ENCODE measurements around the gene RFX4. TPM values are rescaled to one million over a fixed set of nuclear protein-coding genes. Genes with fewer than 3 reads are reported as not detected.

Gene RFX4
- total and polyA plus RNA-seq, 2 donors (not counting 3 experiments of a cell fraction or from before 2014, with no cell fraction given): not detected

DNA sequence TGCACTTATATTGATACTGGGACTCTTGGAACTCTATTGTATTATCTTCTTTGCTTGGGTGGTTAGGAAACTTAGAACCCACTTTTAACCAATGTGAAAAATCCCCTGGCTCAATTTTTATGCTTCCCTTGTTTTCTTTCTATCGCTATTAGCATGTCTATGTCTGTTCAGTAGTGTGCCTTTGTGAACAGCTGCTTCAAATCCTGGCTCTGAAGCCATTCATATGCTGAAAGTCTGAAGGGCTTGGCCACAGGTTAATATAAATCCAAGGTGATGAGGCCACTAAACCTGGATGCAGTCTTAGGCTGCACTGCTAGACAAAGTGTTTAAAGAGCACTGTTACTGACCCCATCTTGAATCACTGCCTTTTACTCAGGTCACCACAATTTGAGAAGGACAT, 96.8 kb downstream of the RFX4 start:
- DNase-seq (ENCODE audit: low read depth, low spot score): no peak
- Histone ChIP-seq H4K20me1 (replicated peaks; ENCODE audit: control insufficient read depth, extremely low read depth, insufficient read depth, low read length) (no peaks in the 10 kb centered on the region), H3K4me1 (ENCODE audit: control insufficient read depth, extremely low read depth, insufficient read depth, low read length) (no peaks in the 10 kb centered on the region), H3K36me3 (ENCODE audit: control insufficient read depth in 2 of 2, extremely low read depth in 1 of 2, insufficient read depth in 2 of 2, low read length in 2 of 2) (no peaks in the 10 kb centered on the region), H3K4me2 (ENCODE audit: insufficient read depth, low read length) (no peak overlapping the region), H3K27ac (ENCODE audit: insufficient read depth, low read depth, low read length) (no peak overlapping the region), H3K4me3 (replicated peaks in 1 of 3; ENCODE audit: insufficient read depth in 1 of 3, low read depth in 1 of 3, low read length in 3 of 3) (no peak overlapping the region), H3K27me3 (ENCODE audit: control insufficient read depth in 2 of 2, insufficient read depth in 2 of 2, low read length in 2 of 2) (peaks cover 0 to 2% of the 10 kb centered on the region in 2 experiments), H2AFZ (ENCODE audit: low read depth, low read length) (no peak overlapping the region), H3K9ac (replicated peaks; ENCODE audit: extremely low read depth, insufficient read depth, low read length) (no peak overlapping the region), H3K9me1 (replicated peaks; ENCODE audit: control insufficient read depth, extremely low read depth, insufficient read depth, low read length) (no peaks in the 10 kb centered on the region), H3K79me2 (ENCODE audit: control insufficient read depth, insufficient read depth, low read length) (no peaks in the 10 kb centered on the region), H3K9me3 (replicated peaks; ENCODE audit: control insufficient read depth, insufficient read depth, low read length) (no peaks in the 10 kb centered on the region)
- FAIRE-seq: no peak
- TF ChIP-seq, protein P1, sequence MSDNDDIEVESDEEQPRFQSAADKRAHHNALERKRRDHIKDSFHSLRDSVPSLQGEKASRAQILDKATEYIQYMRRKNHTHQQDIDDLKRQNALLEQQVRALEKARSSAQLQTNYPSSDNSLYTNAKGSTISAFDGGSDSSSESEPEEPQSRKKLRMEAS (IDR thresholded peaks at IDR 0.05; ENCODE audit: insufficient read depth, insufficient read length): no peak
- TF ChIP-seq JUN (IDR thresholded peaks at IDR 0.05; ENCODE audit: borderline replicate concordance, insufficient read depth, insufficient read length, low read depth) (no peak), EZH2 (IDR thresholded peaks at IDR 0.05; ENCODE audit: borderline replicate concordance, low read depth, low read length, severe bottlenecking) (no peak), POLR2AphosphoS5 (IDR thresholded peaks at IDR 0.05; ENCODE audit: insufficient read depth, low read depth, low read length) (no peak)
- TF ChIP-seq, protein P2, sequence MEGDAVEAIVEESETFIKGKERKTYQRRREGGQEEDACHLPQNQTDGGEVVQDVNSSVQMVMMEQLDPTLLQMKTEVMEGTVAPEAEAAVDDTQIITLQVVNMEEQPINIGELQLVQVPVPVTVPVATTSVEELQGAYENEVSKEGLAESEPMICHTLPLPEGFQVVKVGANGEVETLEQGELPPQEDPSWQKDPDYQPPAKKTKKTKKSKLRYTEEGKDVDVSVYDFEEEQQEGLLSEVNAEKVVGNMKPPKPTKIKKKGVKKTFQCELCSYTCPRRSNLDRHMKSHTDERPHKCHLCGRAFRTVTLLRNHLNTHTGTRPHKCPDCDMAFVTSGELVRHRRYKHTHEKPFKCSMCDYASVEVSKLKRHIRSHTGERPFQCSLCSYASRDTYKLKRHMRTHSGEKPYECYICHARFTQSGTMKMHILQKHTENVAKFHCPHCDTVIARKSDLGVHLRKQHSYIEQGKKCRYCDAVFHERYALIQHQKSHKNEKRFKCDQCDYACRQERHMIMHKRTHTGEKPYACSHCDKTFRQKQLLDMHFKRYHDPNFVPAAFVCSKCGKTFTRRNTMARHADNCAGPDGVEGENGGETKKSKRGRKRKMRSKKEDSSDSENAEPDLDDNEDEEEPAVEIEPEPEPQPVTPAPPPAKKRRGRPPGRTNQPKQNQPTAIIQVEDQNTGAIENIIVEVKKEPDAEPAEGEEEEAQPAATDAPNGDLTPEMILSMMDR (IDR thresholded peaks at IDR 0.05; ENCODE audit: extremely low read depth in 1 of 2, insufficient read depth in 1 of 2, low read depth in 1 of 2, low read length in 2 of 2): no peak
- ChIA-PET POLR2A (no interaction called here), CTCF (interaction anchor here (1.3 to 1.4 kb wide), 2 partner anchors 10 to 239 kb away, joined by 3 to 4 read pairs; no protein-coding TSS in a partner anchor)
- dilution Hi-C loops (cut with MboI; ENCODE audit: extremely low pct_ligation_motif_present, low sequenced_read_pairs): no loop called here
- intact Hi-C loops (cut with micrococcal nuclease): no loop called here
- BruUV-seq (replicated peaks): no TSS peak

DNA sequence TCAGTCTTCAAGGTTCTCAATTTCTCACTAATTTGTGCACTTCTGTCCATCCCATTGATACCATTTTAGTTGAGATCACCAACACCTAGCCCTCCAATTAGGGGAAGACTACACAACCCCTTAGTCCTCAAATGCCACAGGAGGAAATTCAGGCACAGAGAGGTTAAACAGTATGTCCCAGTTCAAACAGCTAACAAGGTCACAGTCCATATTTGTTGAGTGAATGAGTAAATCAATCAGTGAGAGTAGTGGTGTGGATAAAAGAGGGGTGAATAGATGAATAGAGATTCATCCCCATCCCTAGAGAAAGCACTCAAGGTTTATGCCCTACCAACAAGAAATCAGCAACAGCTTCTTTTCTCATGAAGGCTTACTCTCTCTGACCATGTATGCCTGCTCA, 97.5 kb downstream of the RFX4 start:
- no peaks in the 10 kb centered on the region for H3K36me3 ChIP-seq (ENCODE audit: control insufficient read depth in 2 of 2, extremely low read depth in 1 of 2, insufficient read depth in 2 of 2, low read length in 2 of 2)
- H3K9ac ChIP-seq (replicated peaks; ENCODE audit: extremely low read depth, insufficient read depth, low read length): no peak overlapping the region
- dilution Hi-C loops (cut with MboI; ENCODE audit: extremely low pct_ligation_motif_present, low sequenced_read_pairs): no loop called here
- no peak overlapping the region for H2AFZ ChIP-seq (ENCODE audit: low read depth, low read length)
- DNase-seq (ENCODE audit: low read depth, low spot score) (no peak), FAIRE-seq (no peak)
- ChIA-PET CTCF (interaction anchor here (1.3 to 1.4 kb wide), 2 partner anchors 10 to 238 kb away, joined by 3 to 4 read pairs; no protein-coding TSS in a partner anchor), POLR2A (no interaction called here)
- BruUV-seq (replicated peaks): no TSS peak
- no peak overlapping the region for H3K27ac ChIP-seq (ENCODE audit: insufficient read depth, low read depth, low read length)
- intact Hi-C loops (cut with micrococcal nuclease): no loop called here
- H3K9me1 ChIP-seq (replicated peaks; ENCODE audit: control insufficient read depth, extremely low read depth, insufficient read depth, low read length): no peaks in the 10 kb centered on the region
- no peak overlapping the region for H3K4me2 ChIP-seq (ENCODE audit: insufficient read depth, low read length)
- H3K79me2 ChIP-seq (ENCODE audit: control insufficient read depth, insufficient read depth, low read length): no peaks in the 10 kb centered on the region
- no peak for TF ChIP-seq POLR2A (IDR thresholded peaks at IDR 0.05; ENCODE audit: low read depth, low read length)
- TF ChIP-seq POLR2AphosphoS5 (IDR thresholded peaks at IDR 0.05; ENCODE audit: insufficient read depth, low read depth, low read length): no peak
- no peak for TF ChIP-seq MYC (IDR thresholded peaks at IDR 0.05; ENCODE audit: low read depth, low read length)
- TF ChIP-seq, protein P2 (IDR thresholded peaks at IDR 0.05; ENCODE audit: extremely low read depth in 1 of 2, insufficient read depth in 1 of 2, low read depth in 1 of 2, low read length in 2 of 2): no peak
- TF ChIP-seq FOS (IDR thresholded peaks at IDR 0.05; ENCODE audit: borderline replicate concordance, insufficient read depth, low read length): no peak
- TF ChIP-seq EZH2 (IDR thresholded peaks at IDR 0.05; ENCODE audit: borderline replicate concordance, low read depth, low read length, severe bottlenecking): no peak
- no peak for TF ChIP-seq JUN (IDR thresholded peaks at IDR 0.05; ENCODE audit: borderline replicate concordance, insufficient read depth, insufficient read length, low read depth)
- TF ChIP-seq GATA2 (IDR thresholded peaks at IDR 0.05; ENCODE audit: insufficient read depth, insufficient read length, low read depth, low read length): no peak
- TF ChIP-seq, protein P1 (IDR thresholded peaks at IDR 0.05; ENCODE audit: insufficient read depth, insufficient read length): no peak
- no peaks in the 10 kb centered on the region for H3K4me1 ChIP-seq (ENCODE audit: control insufficient read depth, extremely low read depth, insufficient read depth, low read length)
- H3K9me3 ChIP-seq (replicated peaks; ENCODE audit: control insufficient read depth, insufficient read depth, low read length): no peaks in the 10 kb centered on the region
- no peaks in the 10 kb centered on the region for H4K20me1 ChIP-seq (replicated peaks; ENCODE audit: control insufficient read depth, extremely low read depth, insufficient read depth, low read length)
- H3K27me3 ChIP-seq (ENCODE audit: control insufficient read depth in 2 of 2, insufficient read depth in 2 of 2, low read length in 2 of 2): peaks cover 0 to 2% of the 10 kb centered on the region in 2 experiments
- no peak overlapping the region for H3K4me3 ChIP-seq (replicated peaks in 1 of 3; ENCODE audit: insufficient read depth in 1 of 3, low read depth in 1 of 3, low read length in 3 of 3)

Data from endothelial cell of umbilical vein (primary cell).